ENCODE measurements around the gene ATP9B.

- TF ChIP-seq CTCF (IDR thresholded peaks at IDR 0.05) (no peak), POLR2A (IDR thresholded peaks at IDR 0.05) (no peak)
These were observed 263.5 kb downstream of the ATP9B start for GRCh38 chr18:79332646-79333045.

Data from vagina (tissue), 2 donors.